NCI-H82 (cell line): ENCODE data around the gene NDUFS7.

Experiments
- DNase-seq: peaks from one replicate; lab custom pipeline; 2025; lab: John Stamatoyannopoulos, UW

The NDUFS7 gene

DNA sequence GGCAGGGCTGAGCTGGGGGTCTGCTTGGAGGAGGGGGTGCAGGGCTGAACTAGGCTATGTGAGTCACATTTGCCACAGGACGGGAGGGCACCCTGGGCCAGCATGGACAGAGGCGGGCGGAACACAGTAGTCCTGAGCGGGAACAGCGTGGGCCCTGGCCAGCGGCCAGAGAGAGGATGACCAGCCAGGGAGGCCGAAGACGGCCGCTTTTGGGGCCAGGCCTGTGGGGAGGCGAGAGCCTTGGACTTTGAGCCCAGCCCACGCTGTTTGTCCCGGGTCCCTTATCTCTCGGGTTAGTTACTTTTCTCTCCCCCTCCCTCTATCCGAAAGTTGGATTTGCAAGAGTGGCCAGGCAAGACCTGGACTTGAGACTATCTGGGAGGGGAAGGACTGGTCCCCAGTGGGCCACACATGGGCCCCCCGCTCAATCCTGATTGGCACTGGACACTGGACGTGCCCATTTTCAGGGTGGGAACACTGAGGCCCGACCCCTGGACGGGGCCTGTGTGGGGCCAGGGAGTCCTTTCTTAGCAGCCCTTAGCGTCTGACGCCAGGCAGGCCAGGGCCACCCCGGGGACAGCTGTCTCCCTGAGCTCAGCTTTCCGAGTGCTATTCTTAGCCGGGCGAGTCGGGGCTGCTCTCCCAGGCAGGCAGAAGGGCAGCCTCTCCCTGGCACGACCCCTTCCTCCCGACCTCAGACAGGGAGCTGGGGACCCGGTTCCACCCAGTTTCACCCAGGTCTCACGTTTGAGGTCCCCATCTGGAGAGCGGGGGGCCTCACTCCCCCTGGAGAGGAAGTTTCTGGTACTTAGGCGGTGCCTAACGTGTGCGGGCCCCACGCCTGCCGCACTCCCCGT, 16.8 kb downstream of the NDUFS7 start:
- peak; percentile 66 for DNase-seq

DNA sequence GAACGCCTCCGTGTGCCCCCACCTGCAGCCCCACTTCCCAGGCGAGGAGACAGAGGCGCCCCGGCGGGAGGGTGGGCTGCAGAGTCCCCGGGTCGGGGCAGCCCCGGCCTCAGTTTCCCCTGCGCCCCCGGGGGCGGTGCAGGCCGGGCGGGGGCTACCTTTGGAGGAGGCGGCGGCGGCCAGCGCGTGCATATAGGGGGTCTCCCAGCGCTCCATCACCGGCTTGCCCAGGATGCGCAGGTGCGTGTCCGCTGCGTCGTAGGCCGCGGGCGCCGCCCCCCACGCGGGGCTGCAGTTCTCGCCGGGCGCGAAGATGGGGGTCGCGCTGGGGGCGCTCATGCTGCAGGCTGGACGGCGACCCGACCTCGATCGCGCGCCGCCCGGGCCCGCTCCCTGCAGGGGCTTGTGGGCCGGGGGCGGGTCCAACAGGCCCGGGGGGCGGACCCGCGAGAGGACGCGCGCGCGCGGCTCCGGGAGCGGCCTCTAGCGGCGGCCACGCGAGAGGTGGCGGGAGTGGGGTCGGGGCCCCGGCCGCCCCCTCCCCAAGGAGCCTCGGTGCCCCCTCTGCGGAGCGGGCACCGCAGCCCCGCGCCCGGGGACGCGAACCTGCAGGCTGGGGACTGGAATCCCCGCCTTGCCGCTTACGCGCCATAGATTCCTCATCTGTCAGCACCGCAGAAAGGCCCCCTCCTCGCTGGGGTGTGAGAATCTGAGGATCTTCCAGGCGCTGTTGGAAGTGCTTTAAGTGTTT, 17.6 kb downstream of the NDUFS7 start, which contains the start of gene GAMT:
GAMT (minus strand) TSS at position 405 of the 751 bp plus-strand sequence; CDS start at position 339, 66 bp downstream.
- DNase-seq = peak; percentile 70

DNA sequence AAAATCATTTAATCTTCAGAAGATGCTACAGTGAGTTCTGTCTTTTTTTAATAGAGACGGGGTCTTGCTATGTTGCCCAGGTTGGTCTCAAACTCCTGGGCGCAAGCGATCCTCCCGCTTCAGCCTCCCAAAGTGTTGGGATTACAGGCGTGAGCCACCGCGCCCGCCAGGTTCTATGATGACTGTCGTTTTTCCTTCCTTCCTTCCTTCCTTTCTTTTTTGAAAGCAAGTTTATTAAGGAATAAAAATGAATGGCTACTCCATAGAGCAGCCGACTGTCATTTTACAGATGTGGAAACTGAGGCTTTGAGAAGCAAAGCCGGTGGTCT, 18.1 kb downstream of the NDUFS7 start:
- DNase-seq = no peak

- DNase-seq = no peak
Observed at GRCh38 chr19:1402411-1403070, 18.8 kb downstream of the NDUFS7 start.

GRCh38 chr19:1406774-1407527, 23.2 kb downstream of the NDUFS7 start:
- peak; percentile 96 for DNase-seq

GRCh38 chr19:1407528-1408299, 24.0 kb downstream of the NDUFS7 start, which contains the start of gene DAZAP1:
DAZAP1 (plus strand) TSS chr19:1407586; CDS start chr19:1407774, 188 bp downstream.
- DNase-seq = no peak

DNA sequence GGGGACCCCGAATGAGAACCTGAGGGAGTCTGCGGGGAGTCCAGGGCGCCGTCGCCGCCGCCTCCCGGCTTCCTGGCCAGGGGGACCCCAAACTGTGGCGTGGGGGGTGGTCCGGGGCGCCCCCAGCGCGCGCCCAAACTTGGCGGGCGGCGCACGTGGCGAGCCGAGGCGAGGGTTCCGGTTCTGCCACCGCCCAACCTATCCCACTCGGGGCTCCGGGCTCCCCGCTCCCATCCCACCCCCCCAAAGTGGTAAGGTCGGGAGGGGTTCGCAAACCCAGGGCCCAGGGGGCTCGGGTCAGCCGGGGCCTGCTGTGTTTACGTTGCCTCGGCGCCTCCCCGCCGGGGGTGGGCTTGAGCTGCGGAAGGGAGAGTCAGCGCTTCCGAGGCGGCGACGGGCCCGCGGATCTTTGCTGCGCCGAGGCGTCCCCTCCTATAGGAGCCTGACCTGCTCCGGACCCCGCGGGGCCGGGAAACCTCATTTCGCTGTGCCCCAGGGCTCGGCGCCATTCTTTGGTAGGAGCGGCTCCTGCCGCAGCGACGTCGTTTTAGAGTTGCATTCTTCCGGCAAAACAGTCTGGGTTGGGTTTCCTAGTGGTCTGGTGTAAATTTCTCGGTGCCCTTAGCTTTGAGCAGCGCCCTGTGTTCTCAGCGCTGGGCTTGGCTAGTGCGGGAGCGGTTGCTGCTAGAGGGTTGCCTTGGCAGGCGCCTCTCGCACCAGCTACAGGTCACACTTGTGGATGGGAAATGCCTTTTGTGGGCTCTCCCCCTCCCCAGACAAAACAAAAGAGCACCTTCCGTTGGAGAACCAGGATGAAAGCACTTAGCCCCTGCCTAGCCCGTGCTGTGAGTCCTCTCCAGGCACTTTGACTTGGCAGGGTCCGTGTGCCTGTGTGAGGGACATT, 24.8 kb downstream of the NDUFS7 start:
- peak; percentile 20 for DNase-seq

GRCh38 chr19:1409204-1410005, 25.7 kb downstream of the NDUFS7 start:
- no peak for DNase-seq

DNA sequence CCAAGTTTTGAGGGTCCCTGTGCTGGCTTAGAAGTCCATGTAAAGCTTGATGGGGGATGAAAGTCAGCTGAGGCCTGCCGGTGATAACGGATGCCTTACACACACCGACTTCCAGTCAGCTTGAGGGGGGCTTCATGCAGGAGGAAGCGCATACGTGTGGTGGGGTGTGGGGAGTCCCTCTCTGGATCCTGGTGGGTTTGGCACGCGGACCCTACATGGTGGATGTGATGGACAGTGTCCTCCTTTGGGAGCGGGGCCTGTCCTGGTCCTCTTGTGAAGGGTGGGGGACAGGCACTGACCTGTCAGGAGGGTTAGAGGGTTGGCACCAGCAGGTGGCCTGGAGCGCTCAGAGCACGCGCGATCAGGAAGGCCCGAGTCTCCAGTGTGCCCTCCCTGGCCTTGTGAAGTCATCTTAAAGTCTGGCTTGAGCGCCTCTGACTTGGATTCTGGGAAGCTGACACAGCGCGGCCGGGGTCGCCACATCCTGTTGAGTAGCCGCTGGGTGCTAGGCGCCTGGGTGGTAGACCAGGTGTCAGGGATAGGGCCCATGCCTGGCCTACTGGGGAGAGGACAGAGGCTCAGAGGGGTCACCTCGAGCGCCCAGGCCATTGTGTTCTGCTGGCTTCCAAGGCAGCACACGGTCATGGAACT, 26.6 kb downstream of the NDUFS7 start:
- DNase-seq = no peak

GRCh38 chr19:1410789-1411188, 27.1 kb downstream of the NDUFS7 start:
- no peak for DNase-seq

DNA sequence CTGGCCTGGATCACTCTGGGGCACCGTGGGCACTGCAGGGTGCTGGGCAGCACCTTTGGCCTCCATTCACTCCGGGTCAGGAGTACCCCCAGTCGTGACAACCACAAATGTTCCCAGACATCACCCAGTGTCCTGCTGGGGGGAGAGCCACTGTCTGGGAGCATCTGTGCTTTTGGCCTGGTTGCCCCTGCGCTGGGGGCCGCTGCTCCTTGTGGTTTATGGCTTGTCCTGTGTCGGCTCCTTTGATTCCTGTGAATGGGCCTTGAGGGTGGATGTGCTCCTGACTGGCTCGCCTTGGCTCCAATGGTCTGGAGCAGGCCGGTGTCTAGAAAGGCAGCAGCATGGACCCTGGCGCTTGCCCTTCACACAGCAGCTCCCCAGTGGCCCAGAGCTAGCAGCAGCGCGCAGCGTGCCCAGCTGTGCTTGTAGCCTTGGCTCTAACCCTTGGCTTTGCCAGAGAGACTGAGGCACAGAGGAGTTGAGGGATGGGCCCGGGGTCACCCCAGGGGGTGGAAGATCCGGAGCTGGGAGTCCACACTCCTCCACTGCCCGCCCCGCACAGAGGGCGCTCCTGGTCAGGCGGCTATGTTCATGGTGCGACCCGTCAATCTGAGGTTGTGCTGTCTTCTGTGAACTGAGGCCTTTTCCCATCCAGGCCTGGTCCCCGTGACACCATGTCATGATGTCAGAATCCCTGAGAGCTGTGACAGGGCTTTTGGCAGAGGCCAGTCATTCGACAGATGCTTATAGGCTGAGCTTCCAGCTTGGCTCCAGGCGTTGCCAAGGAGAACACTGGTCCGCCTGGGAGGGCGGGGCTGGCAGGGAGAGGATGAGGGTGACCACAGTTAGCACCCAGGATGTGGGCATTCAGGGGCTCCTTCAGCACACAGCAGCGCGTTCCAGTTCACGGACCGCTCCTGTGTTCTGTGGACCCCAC, 27.8 kb downstream of the NDUFS7 start:
- peak; percentile 24 for DNase-seq

GRCh38 chr19:1412323-1412923, 28.7 kb downstream of the NDUFS7 start:
- DNase-seq = no peak

GRCh38 chr19:1412995-1413800, 29.5 kb downstream of the NDUFS7 start:
- DNase-seq = no peak

DNA sequence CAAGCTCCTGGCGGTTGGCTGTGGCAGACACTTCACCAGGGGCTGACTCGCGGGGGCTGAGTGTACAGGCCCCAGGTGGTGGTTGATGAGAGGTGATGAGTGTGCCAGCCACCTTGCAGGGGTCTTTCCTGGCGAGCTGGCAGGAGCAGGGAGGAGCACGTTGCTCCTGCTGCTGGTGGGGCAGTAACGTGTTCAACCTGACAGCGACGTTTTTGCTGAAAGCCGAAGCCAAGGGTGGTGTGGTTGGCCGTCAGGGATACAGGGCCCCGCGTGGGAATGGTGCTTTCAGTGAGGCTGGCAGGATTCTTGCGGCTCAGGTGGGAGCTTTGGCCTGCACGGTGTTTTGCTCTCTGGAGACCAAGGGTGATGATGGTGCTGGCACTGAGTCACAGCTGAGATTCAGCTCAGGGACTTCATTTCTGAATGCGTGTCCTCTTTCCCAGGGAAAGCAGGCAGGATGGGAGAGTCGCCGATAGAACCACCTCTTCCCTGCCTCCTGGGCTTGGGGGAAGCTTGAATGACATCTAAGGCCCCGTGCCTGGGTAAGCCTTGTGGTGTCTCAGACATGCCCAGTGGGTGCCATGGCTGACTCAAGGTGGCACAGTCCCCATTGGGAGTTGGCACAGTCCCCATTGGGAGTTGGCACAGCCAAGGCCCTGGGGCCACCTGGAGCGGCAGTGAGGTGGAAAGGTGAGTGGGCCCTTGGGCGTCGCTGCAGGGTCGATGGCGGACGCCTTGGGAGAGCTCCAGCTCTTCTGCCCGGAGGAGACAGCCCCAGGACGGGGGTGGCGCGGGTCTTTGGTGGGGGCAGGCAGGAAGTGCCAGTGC, 32.5 kb downstream of the NDUFS7 start:
- DNase-seq = no peak

GRCh38 chr19:1417145-1417544, 33.4 kb downstream of the NDUFS7 start:
- DNase-seq = no peak
